Measurements from ENCODE around the gene BABAM2.

BABAM2 gene

GRCh38 chr2:28226558-28226957, 336.0 kb downstream of the BABAM2 start:
- DNase-seq, result no peak
- H3K4me1 ChIP-seq (ENCODE audit: insufficient read depth, low read length), result peaks cover 16% of the 10 kb centered on the region
- H3K4me2 ChIP-seq (ENCODE audit: insufficient read depth, low read length), result no peak overlapping the region
- H2AFZ ChIP-seq (ENCODE audit: low read depth, low read length), result no peak overlapping the region
- H3K79me2 ChIP-seq (ENCODE audit: insufficient read depth, low read length), result no peaks in the 10 kb centered on the region
- H3K36me3 ChIP-seq (ENCODE audit: insufficient read depth, low read length), result no peaks in the 10 kb centered on the region
- H3K9me3 ChIP-seq (ENCODE audit: insufficient read depth, low read length, severe bottlenecking), result no peaks in the 10 kb centered on the region
- H3K4me3 ChIP-seq (ENCODE audit: low read depth in 1 of 2, low read length in 2 of 2), result no peak overlapping the region
- TF ChIP-seq CTCF (IDR thresholded peaks at IDR 0.05; ENCODE audit: borderline replicate concordance, extremely low read depth, low read length, poor library complexity, severe bottlenecking), result no peak
- no peak for TF ChIP-seq EZH2 (IDR thresholded peaks at IDR 0.05; ENCODE audit: borderline replicate concordance, low read depth, low read length, severe bottlenecking)
- H3K27ac ChIP-seq (ENCODE audit: low read length), result no peak overlapping the region
- H3K9ac ChIP-seq (ENCODE audit: low read depth, low read length), result no peak overlapping the region
- no peak for ATAC-seq (ENCODE audit: insufficient read depth, low read depth)
- H3K27me3 ChIP-seq (ENCODE audit: insufficient read depth, low read length, poor library complexity), result no peaks in the 10 kb centered on the region
- H4K20me1 ChIP-seq (ENCODE audit: insufficient read depth, low read length), result no peaks in the 10 kb centered on the region

- no peak overlapping the region for H3K9ac ChIP-seq (ENCODE audit: low read depth, low read length)
- no peak overlapping the region for H3K4me2 ChIP-seq (ENCODE audit: insufficient read depth, low read length)
- no peak for ATAC-seq (ENCODE audit: insufficient read depth, low read depth)
- H3K4me1 ChIP-seq (ENCODE audit: insufficient read depth, low read length), result peaks cover 16% of the 10 kb centered on the region
- H3K4me3 ChIP-seq (ENCODE audit: low read depth in 1 of 2, low read length in 2 of 2), result no peak overlapping the region
- no peak overlapping the region for H3K27ac ChIP-seq (ENCODE audit: low read length)
- no peaks in the 10 kb centered on the region for H4K20me1 ChIP-seq (ENCODE audit: insufficient read depth, low read length)
- H2AFZ ChIP-seq (ENCODE audit: low read depth, low read length), result no peak overlapping the region
- TF ChIP-seq CTCF (IDR thresholded peaks at IDR 0.05; ENCODE audit: borderline replicate concordance, extremely low read depth, low read length, poor library complexity, severe bottlenecking), result no peak
- no peak for TF ChIP-seq EZH2 (IDR thresholded peaks at IDR 0.05; ENCODE audit: borderline replicate concordance, low read depth, low read length, severe bottlenecking)
- no peaks in the 10 kb centered on the region for H3K27me3 ChIP-seq (ENCODE audit: insufficient read depth, low read length, poor library complexity)
- no peak for DNase-seq
- H3K36me3 ChIP-seq (ENCODE audit: insufficient read depth, low read length), result no peaks in the 10 kb centered on the region
- H3K79me2 ChIP-seq (ENCODE audit: insufficient read depth, low read length), result no peaks in the 10 kb centered on the region
- no peaks in the 10 kb centered on the region for H3K9me3 ChIP-seq (ENCODE audit: insufficient read depth, low read length, severe bottlenecking)
Observed at GRCh38 chr2:28227498-28227897, 337.0 kb downstream of the BABAM2 start.

GRCh38 chr2:28228434-28228995, 338.0 kb downstream of the BABAM2 start:
- no peak overlapping the region for H3K4me3 ChIP-seq (ENCODE audit: low read depth in 1 of 2, low read length in 2 of 2)
- H2AFZ ChIP-seq (ENCODE audit: low read depth, low read length), result no peak overlapping the region
- no peaks in the 10 kb centered on the region for H3K9me3 ChIP-seq (ENCODE audit: insufficient read depth, low read length, severe bottlenecking)
- H3K79me2 ChIP-seq (ENCODE audit: insufficient read depth, low read length), result no peaks in the 10 kb centered on the region
- no peak overlapping the region for H3K4me2 ChIP-seq (ENCODE audit: insufficient read depth, low read length)
- DNase-seq (no peak), ATAC-seq (ENCODE audit: insufficient read depth, low read depth) (no peak)
- peak; percentile 17 for TF ChIP-seq CTCF (IDR thresholded peaks at IDR 0.05; ENCODE audit: borderline replicate concordance, extremely low read depth, low read length, poor library complexity, severe bottlenecking)
- no peak for TF ChIP-seq EZH2 (IDR thresholded peaks at IDR 0.05; ENCODE audit: borderline replicate concordance, low read depth, low read length, severe bottlenecking)
- H3K27ac ChIP-seq (ENCODE audit: low read length), result no peak overlapping the region
- no peaks in the 10 kb centered on the region for H3K36me3 ChIP-seq (ENCODE audit: insufficient read depth, low read length)
- H3K4me1 ChIP-seq (ENCODE audit: insufficient read depth, low read length), result peaks cover 16% of the 10 kb centered on the region
- no peak overlapping the region for H3K9ac ChIP-seq (ENCODE audit: low read depth, low read length)
- no peaks in the 10 kb centered on the region for H3K27me3 ChIP-seq (ENCODE audit: insufficient read depth, low read length, poor library complexity)
- no peaks in the 10 kb centered on the region for H4K20me1 ChIP-seq (ENCODE audit: insufficient read depth, low read length)

All from DND-41 (cell line).